ENCODE measurements around the gene PARN.

DNA sequence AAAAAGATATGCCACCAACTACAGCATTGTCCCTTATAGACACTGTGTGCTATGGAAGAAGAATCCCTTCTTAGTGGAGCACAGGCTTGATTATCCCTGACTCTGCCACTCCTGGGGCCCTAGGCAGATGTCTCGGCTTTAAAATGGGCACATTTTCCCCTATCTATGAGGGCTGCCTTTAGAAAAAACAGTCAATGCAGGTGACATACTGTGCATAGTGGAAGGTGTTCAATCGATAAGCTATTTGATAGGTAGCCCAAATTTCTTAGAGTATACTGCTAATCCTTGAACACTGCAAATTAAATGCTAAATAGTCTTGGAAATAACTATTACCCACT, 64.4 kb downstream of the PARN start:
- TF ChIP-seq POLR2A (IDR thresholded peaks at IDR 0.05) = no peak
- TF ChIP-seq, protein P1, sequence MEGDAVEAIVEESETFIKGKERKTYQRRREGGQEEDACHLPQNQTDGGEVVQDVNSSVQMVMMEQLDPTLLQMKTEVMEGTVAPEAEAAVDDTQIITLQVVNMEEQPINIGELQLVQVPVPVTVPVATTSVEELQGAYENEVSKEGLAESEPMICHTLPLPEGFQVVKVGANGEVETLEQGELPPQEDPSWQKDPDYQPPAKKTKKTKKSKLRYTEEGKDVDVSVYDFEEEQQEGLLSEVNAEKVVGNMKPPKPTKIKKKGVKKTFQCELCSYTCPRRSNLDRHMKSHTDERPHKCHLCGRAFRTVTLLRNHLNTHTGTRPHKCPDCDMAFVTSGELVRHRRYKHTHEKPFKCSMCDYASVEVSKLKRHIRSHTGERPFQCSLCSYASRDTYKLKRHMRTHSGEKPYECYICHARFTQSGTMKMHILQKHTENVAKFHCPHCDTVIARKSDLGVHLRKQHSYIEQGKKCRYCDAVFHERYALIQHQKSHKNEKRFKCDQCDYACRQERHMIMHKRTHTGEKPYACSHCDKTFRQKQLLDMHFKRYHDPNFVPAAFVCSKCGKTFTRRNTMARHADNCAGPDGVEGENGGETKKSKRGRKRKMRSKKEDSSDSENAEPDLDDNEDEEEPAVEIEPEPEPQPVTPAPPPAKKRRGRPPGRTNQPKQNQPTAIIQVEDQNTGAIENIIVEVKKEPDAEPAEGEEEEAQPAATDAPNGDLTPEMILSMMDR (IDR thresholded peaks at IDR 0.05) = no peak
